Lower lobe of right lung (tissue), 2 donors: ENCODE results near the gene RRP1. TPM values are rescaled to one million over a fixed set of nuclear protein-coding genes. Genes with fewer than 3 reads are reported as not detected.

Experiments
- ATAC-seq, 2 donors: fragments of 200-7000 bp; cut with Tn5 transposase; one replicate each; pipeline ENCODE4 v1.9.1; 2020 to 2022; ENCODE audit warnings: mild to moderate bottlenecking in 2 of 2, moderate library complexity in 2 of 2
- DNase-seq: peaks from one replicate; pipeline ENCODE4 v3.0.0-alpha.2; 2020
- H3K27ac ChIP-seq: fragments of 200-600 bp; one replicate; pipeline ENCODE4 v1.8.0; 2022
- H3K27me3 ChIP-seq: fragments of 200-600 bp; one replicate; pipeline ENCODE4 v1.8.0; 2022; ENCODE audit warnings: low read depth
- H3K36me3 ChIP-seq: fragments of 200-600 bp; one replicate; pipeline ENCODE4 v1.8.0; 2022; ENCODE audit warnings: mild to moderate bottlenecking
- H3K4me1 ChIP-seq: fragments of 200-600 bp; one replicate; pipeline ENCODE4 v1.8.0; 2022
- H3K4me3 ChIP-seq: fragments of 200-600 bp; one replicate; pipeline ENCODE4 v1.8.0; 2022; ENCODE audit warnings: mild to moderate bottlenecking
- H3K9me3 ChIP-seq: fragments of 200-600 bp; one replicate; pipeline ENCODE4 v1.8.0; 2022
- intact Hi-C: fragments of 100-400 bp; cut with DNase I; formaldehyde crosslinking; loops from one replicate; pipeline ENCODE4 v1.11.0; 2022
- long read RNA-seq: library from polyadenylated mRNA; unstranded; transcript quantifications from one replicate; pipeline ENCODE4 v2.0.0, GENCODE V29; 2021
- total RNA-seq: library from RNA; stranded (reverse); fragmentation: NEBNext Ultra II Directional; extraction: Animal tissue kit (Norgen Biotek cat#: 25700); gene quantifications from one replicate; pipeline ENCODE4 v1.2.1, GENCODE V29; 2021
- TF ChIP-seq, protein P1 (sequence below): fragments of 200-600 bp; IDR thresholded peaks from one replicate; pipeline ENCODE4 v1.8.0; 2022; ENCODE audit warnings: antibody characterized with exemption, mild to moderate bottlenecking
- donor health status: DM: no; HTN: yes; CAD: no; lungs with severe emphysema.

The RRP1 gene, protein sequence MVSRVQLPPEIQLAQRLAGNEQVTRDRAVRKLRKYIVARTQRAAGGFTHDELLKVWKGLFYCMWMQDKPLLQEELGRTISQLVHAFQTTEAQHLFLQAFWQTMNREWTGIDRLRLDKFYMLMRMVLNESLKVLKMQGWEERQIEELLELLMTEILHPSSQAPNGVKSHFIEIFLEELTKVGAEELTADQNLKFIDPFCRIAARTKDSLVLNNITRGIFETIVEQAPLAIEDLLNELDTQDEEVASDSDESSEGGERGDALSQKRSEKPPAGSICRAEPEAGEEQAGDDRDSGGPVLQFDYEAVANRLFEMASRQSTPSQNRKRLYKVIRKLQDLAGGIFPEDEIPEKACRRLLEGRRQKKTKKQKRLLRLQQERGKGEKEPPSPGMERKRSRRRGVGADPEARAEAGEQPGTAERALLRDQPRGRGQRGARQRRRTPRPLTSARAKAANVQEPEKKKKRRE
- 13.6 TPM for total RNA-seq
- long read RNA-seq, transcript RRP1-207 (13 exons, 3,022 nt), result major isoform, 46 of 90 reads
- long read RNA-seq, partial matches to known transcripts, result 4 of 90 reads
- long read RNA-seq, other reads (novel, unspliced or antisense), result 38 of 90 reads

DNA sequence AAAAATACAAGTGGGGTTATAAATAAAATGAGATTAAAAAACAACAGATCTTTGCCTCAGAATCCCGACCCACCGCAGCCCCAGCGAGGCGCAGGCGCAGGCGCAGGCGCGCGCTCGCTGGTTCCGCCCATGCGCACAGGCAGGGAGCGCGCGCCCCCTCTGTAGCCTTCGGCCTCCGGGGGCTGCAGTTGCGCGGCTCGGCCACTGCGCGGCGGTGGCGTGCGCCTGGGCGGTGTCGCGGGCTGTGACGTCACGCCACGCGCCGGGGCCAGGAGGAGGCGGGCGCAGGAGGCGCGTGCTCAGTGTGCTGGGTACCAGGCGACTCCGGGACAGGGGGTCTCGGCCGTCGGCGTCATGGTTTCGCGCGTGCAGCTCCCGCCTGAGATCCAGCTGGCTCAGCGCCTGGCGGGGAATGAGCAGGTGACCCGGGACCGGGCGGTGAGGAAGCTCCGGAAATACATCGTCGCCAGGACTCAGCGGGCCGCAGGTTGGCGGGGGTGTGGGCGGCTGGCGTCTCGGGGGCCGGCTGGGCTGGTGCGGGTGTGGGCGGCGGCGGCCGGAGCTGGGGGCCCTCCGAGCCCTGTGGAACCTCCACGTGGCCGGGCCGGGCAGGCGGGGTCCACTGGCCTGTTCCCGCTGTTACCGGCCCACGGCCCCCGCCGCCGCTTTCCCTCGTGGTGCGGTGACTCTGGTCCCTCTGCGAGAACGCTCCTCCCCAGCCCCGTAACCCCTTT is at the start of gene RRP1:
Gene RRP1, plus strand, starts transcription at position 302 of the 734 bp plus-strand sequence. Its CDS starts 53 bp downstream, at position 355.
- DNase-seq (peak; percentile 94), ATAC-seq (peak; percentile 97 to 99)
- TF ChIP-seq, protein P1, sequence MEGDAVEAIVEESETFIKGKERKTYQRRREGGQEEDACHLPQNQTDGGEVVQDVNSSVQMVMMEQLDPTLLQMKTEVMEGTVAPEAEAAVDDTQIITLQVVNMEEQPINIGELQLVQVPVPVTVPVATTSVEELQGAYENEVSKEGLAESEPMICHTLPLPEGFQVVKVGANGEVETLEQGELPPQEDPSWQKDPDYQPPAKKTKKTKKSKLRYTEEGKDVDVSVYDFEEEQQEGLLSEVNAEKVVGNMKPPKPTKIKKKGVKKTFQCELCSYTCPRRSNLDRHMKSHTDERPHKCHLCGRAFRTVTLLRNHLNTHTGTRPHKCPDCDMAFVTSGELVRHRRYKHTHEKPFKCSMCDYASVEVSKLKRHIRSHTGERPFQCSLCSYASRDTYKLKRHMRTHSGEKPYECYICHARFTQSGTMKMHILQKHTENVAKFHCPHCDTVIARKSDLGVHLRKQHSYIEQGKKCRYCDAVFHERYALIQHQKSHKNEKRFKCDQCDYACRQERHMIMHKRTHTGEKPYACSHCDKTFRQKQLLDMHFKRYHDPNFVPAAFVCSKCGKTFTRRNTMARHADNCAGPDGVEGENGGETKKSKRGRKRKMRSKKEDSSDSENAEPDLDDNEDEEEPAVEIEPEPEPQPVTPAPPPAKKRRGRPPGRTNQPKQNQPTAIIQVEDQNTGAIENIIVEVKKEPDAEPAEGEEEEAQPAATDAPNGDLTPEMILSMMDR, result peak; percentile 99
- H3K9me3 ChIP-seq, result no peaks in the 10 kb centered on the region
- peak within 1 kb of the TSS; percentile 90 for H3K27ac ChIP-seq
- intact Hi-C loops, result no loop called here
- peaks cover 33% of the 10 kb centered on the region for H3K36me3 ChIP-seq
- H3K27me3 ChIP-seq, result no peaks in the 10 kb centered on the region
- H3K4me1 ChIP-seq, result peaks cover 20% of the 10 kb centered on the region
- H3K4me3 ChIP-seq, result peak within 1 kb of the TSS; percentile 80

DNA sequence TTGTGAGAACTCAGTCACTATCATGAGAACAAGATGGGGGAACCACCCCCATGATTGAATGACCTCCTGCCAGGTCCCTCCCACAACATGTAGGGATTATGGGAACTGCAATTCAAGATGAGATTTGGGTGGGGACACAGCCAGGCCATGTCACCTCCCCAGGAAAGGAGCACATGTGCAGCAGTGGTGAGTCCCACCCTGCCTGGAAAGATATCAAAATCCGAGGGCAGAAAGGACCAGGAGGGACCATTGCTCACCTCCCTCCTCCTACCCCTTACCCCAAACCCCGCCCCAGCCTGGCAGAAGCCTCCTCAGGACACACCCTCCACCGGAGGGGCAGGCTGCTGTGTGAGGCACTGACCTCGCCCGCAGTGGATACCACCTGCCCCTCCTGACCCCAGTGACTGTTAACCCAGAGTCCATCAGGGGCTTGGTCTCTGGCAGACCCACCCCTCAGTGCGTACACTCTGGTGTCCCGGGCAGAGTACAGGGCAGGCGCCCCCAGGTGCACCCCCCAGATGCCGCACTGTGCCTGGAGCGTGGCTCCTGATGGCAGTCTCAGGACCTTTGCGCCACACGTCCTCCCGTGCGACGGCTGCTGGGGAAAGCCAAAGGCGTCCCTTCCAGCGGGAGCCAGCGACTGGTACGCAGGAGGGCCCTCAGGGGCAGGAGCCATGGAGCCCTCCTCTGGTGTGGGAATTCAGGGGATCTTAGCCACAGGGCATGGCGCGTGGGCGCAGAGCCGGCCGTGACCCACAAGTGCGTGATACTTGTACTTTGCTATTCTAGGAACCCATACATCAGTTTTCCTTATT is 49.5 kb upstream of the RRP1 start:
- H3K27me3 ChIP-seq, result no peaks in the 10 kb centered on the region
- no peak for DNase-seq
- ATAC-seq, result peak; percentile 9 to 11
- no peak overlapping the region for H3K27ac ChIP-seq
- no peaks in the 10 kb centered on the region for H3K9me3 ChIP-seq
- H3K4me3 ChIP-seq, result no peak overlapping the region
- TF ChIP-seq, protein P1, result no peak
- peaks cover 62% of the 10 kb centered on the region for H3K36me3 ChIP-seq
- H3K4me1 ChIP-seq, result peaks cover 16% of the 10 kb centered on the region
- intact Hi-C loops, result no loop called here

DNA sequence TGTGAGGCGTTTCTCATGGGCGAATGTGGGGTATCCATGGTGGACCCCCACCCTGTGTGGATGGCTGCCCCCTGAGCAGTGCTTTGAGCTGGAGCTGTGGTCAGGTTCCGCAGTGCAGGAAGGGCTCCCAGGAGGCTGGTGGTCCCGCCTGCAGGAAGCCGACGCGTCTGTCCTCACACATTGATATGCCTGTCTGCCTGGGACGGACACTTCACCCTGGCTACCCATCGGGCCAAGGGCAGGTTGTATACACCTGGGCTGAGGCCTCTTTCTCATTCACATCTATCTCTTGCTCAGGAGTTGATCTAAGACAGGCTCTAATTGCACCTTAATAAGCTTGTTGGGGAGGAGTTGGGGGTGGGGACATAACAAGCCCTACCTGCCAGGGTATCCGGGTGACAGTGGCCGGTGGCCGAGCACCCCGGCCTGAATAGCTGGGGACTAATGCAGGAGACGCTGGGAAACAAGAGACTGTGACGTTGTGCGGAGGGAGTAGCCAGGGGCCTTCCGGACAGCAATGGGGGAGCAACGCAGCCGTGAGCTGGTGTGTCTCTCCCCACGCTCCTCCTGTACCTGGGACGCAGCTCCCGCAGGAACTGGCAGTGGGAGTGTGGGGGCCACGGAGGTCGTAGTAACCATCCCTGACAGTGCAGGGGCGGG is 48.8 kb upstream of the RRP1 start:
- TF ChIP-seq, protein P1, result no peak
- DNase-seq (peak; percentile 69), ATAC-seq (peak; percentile 70 to 87)
- no peaks in the 10 kb centered on the region for H3K27me3 ChIP-seq
- H3K27ac ChIP-seq, result peak overlapping the region; percentile 46
- H3K4me3 ChIP-seq, result no peak overlapping the region
- peaks cover 10% of the 10 kb centered on the region for H3K4me1 ChIP-seq
- H3K9me3 ChIP-seq, result no peaks in the 10 kb centered on the region
- H3K36me3 ChIP-seq, result peaks cover 66% of the 10 kb centered on the region
- intact Hi-C loops, result no loop called here

DNA sequence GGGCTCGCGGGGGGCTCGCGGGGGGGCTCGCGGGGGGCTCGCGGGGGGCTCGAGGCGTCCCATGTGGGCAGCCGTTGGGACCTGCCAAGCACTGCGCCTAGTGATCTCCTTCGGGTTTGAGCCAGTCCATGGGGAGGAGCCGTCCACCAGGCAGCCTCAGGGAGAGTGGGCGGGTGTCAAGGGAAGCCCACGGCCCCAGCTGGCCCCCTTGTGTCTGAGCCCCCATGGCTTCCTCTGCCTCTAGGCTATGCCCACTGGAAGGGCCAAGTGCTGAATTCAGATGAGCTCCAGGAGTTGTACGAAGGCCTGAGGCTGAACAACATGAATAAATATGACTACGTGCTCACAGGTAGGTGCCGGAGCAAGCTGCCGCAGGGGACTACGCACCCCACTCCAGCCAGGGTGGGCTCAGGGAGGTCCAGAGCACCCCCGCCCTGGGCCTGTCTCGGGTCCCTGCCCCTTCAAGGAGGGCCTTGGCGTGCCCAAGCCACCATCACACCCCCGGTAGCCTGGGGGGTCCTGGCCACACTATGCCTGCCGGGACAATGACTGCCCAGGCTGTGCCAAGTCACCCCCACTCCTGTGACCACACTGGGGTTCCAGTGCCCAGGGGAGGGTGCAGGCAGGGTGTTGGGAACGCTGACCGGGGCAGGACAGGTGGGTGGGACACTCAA is 47.8 kb upstream of the RRP1 start:
- H3K4me1 ChIP-seq, result peaks cover 10% of the 10 kb centered on the region
- peaks cover 68% of the 10 kb centered on the region for H3K36me3 ChIP-seq
- DNase-seq (no peak), ATAC-seq (no peak)
- intact Hi-C loops, result no loop called here
- no peaks in the 10 kb centered on the region for H3K27me3 ChIP-seq
- TF ChIP-seq, protein P1, result no peak
- H3K9me3 ChIP-seq, result no peaks in the 10 kb centered on the region
- H3K27ac ChIP-seq, result no peak overlapping the region
- H3K4me3 ChIP-seq, result no peak overlapping the region
